ENCODE data around the gene KRTAP10-11. TPM values are rescaled to one million over a fixed set of nuclear protein-coding genes. Genes with fewer than 3 reads are reported as not detected.

Gene KRTAP10-11
- polyA plus RNA-seq, 2 of the 4 experiments (the other 2 are of a cell fraction) = not detected

GRCh38 chr21:44630440-44630839 lies 15.8 kb upstream of the KRTAP10-11 start (continued):
- TF ChIP-seq SMC3 (IDR thresholded peaks at IDR 0.05) = no peak
- TF ChIP-seq ZNF302 (CRISPR knock-in tag; IDR thresholded peaks at IDR 0.05) = no peak
- TF ChIP-seq SREBF2 (IDR thresholded peaks at IDR 0.05) = no peak
- TF ChIP-seq TP53 (CRISPR knock-in tag; IDR thresholded peaks at IDR 0.05) = no peak
- TF ChIP-seq, protein P1, sequence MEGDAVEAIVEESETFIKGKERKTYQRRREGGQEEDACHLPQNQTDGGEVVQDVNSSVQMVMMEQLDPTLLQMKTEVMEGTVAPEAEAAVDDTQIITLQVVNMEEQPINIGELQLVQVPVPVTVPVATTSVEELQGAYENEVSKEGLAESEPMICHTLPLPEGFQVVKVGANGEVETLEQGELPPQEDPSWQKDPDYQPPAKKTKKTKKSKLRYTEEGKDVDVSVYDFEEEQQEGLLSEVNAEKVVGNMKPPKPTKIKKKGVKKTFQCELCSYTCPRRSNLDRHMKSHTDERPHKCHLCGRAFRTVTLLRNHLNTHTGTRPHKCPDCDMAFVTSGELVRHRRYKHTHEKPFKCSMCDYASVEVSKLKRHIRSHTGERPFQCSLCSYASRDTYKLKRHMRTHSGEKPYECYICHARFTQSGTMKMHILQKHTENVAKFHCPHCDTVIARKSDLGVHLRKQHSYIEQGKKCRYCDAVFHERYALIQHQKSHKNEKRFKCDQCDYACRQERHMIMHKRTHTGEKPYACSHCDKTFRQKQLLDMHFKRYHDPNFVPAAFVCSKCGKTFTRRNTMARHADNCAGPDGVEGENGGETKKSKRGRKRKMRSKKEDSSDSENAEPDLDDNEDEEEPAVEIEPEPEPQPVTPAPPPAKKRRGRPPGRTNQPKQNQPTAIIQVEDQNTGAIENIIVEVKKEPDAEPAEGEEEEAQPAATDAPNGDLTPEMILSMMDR (IDR thresholded peaks at IDR 0.05) = no peak
- no peak for TF ChIP-seq ESRRA (IDR thresholded peaks at IDR 0.05; ENCODE audit: borderline replicate concordance, low read length)
- no peak for TF ChIP-seq RARB (CRISPR knock-in tag; IDR thresholded peaks at IDR 0.05)
- TF ChIP-seq GATA3 (IDR thresholded peaks at IDR 0.05; ENCODE audit: borderline replicate concordance) = no peak

GRCh38 chr21:44632067-44632466 lies 14.1 kb upstream of the KRTAP10-11 start:
- H3K4me3 ChIP-seq = no peak overlapping the region
- WGBS (ENCODE audit: missing lambda C conversion rate) = 0% methylated on average over 1 of the region's 1 CpG
- ATAC-seq (no peak), FAIRE-seq (no peak), DNase-seq (ENCODE audit: low read depth in 1 of 2, low spot score in 1 of 2) (no peak)
- H3K4me1 ChIP-seq = no peaks in the 10 kb centered on the region
- H3K9me3 ChIP-seq = peaks cover 6% of the 10 kb centered on the region; the same call in 2 of the 3 replicates
- no peak overlapping the region for H3K4me2 ChIP-seq
- no peak for TF ChIP-seq MAFK (IDR thresholded peaks at IDR 0.05; ENCODE audit: partially characterized antibody)
- no peak for TF ChIP-seq NR3C1 (IDR thresholded peaks at IDR 0.05)
- TF ChIP-seq ZNF302 (CRISPR knock-in tag; IDR thresholded peaks at IDR 0.05) = no peak
- TF ChIP-seq FOSL2 (IDR thresholded peaks at IDR 0.05) = no peak
- no peak for TF ChIP-seq FOSL2 (CRISPR knock-in tag; IDR thresholded peaks at IDR 0.05)
- TF ChIP-seq HOXB5 (CRISPR knock-in tag; IDR thresholded peaks at IDR 0.05) = no peak
- TF ChIP-seq JUN (IDR thresholded peaks at IDR 0.05) = no peak
- TF ChIP-seq CHD2 (IDR thresholded peaks at IDR 0.05; ENCODE audit: low read length, partially characterized antibody) = no peak
- no peak for TF ChIP-seq GATA3 (IDR thresholded peaks at IDR 0.05; ENCODE audit: borderline replicate concordance)
- no peak for TF ChIP-seq MYC (IDR thresholded peaks at IDR 0.05; ENCODE audit: borderline replicate concordance, low read length)
- TF ChIP-seq ZSCAN20 (CRISPR knock-in tag; IDR thresholded peaks at IDR 0.05) = no peak
- TF ChIP-seq RARB (CRISPR knock-in tag; IDR thresholded peaks at IDR 0.05) = no peak
- TF ChIP-seq, protein P2, sequence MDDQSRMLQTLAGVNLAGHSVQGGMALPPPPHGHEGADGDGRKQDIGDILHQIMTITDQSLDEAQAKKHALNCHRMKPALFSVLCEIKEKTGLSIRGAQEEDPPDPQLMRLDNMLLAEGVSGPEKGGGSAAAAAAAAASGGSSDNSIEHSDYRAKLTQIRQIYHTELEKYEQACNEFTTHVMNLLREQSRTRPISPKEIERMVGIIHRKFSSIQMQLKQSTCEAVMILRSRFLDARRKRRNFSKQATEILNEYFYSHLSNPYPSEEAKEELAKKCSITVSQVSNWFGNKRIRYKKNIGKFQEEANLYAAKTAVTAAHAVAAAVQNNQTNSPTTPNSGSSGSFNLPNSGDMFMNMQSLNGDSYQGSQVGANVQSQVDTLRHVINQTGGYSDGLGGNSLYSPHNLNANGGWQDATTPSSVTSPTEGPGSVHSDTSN (IDR thresholded peaks at IDR 0.05) = no peak
- TF ChIP-seq, protein P3, sequence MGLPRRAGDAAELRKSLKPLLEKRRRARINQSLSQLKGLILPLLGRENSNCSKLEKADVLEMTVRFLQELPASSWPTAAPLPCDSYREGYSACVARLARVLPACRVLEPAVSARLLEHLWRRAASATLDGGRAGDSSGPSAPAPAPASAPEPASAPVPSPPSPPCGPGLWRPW (IDR thresholded peaks at IDR 0.05) = no peak
- TF ChIP-seq, protein P4, sequence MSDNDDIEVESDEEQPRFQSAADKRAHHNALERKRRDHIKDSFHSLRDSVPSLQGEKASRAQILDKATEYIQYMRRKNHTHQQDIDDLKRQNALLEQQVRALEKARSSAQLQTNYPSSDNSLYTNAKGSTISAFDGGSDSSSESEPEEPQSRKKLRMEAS (IDR thresholded peaks at IDR 0.05) = no peak
- no peak for TF ChIP-seq ZC3H11A (IDR thresholded peaks at IDR 0.05)
- TF ChIP-seq JUNB (IDR thresholded peaks at IDR 0.05) = no peak
- no peak for TF ChIP-seq FOSB (CRISPR knock-in tag; IDR thresholded peaks at IDR 0.05)
- TF ChIP-seq EHF (CRISPR knock-in tag; IDR thresholded peaks at IDR 0.05) = no peak
- no peak for TF ChIP-seq HEYL (CRISPR knock-in tag; IDR thresholded peaks at IDR 0.05)
- no peak overlapping the region for H3K27ac ChIP-seq
- POLR2A ChIA-PET = interaction anchor here (0.6 kb wide), 1 partner anchor 133 kb away, joined by 3 read pairs; no protein-coding TSS in a partner anchor
- CTCF ChIA-PET = no interaction called here

All from A549 (cell line).